Activated T-cell treated with anti-CD3 and anti-CD28 coated beads for 24 hours (primary cell): ENCODE measurements around the gene CKLF.
"Not testable (repeated sequence)": the region's sequence is repeated elsewhere in the genome, so short reads cannot be mapped to it uniquely, and the experiment has no call there.

Experiments
- DNase-seq: peaks from one replicate; pipeline ENCODE4 v3.0.0-alpha.2; 2020; ENCODE audit warnings: low read depth

Gene CKLF

GRCh38 chr16:66543541-66543940 is 8.8 kb upstream of the CKLF start:
- DNase-seq, result no peak

GRCh38 chr16:66544016-66544757 is 8.2 kb upstream of the CKLF start:
- no peak for DNase-seq

GRCh38 chr16:66547101-66547989 is 5.0 kb upstream of the CKLF start:
- no peak for DNase-seq

- DNase-seq, result no peak
These were observed 4.3 kb upstream of the CKLF start for GRCh38 chr16:66548068-66548467.

- DNase-seq, result no peak
These were observed 3.5 kb upstream of the CKLF start for GRCh38 chr16:66548868-66549267.

GRCh38 chr16:66549284-66550131 is 2.9 kb upstream of the CKLF start, which contains the start of gene TK2:
TK2 (minus strand) TSS chr16:66550122; CDS start chr16:66550061, 61 bp downstream.
- peak; percentile 63 for DNase-seq

GRCh38 chr16:66551348-66551759 is 1.0 kb upstream of the CKLF start:
- DNase-seq, result peak; percentile 46

- no peak for DNase-seq
These were observed 539 bp upstream of the CKLF start for GRCh38 chr16:66551788-66552285.

GRCh38 chr16:66553223-66553622 is 847 bp downstream of the CKLF start:
- DNase-seq, result no peak

GRCh38 chr16:66554021-66554420 is 1.6 kb downstream of the CKLF start:
- DNase-seq, result no peak

GRCh38 chr16:66554495-66554894 is 2.1 kb downstream of the CKLF start:
- DNase-seq, result no peak

- no peak for DNase-seq
These were observed 7.7 kb downstream of the CKLF start for GRCh38 chr16:66560107-66560506.

- DNase-seq, result no peak
These were observed 9.2 kb downstream of the CKLF start for GRCh38 chr16:66561381-66562080.

- DNase-seq, result no peak
These were observed 10.0 kb downstream of the CKLF start for GRCh38 chr16:66562409-66562808.

- no peak for DNase-seq
These were observed 10.6 kb downstream of the CKLF start for GRCh38 chr16:66562986-66563385.

GRCh38 chr16:66563574-66564334 is 11.4 kb downstream of the CKLF start:
- no peak for DNase-seq

- DNase-seq, result no peak
These were observed 13.9 kb downstream of the CKLF start, which contains the start of gene CMTM1 for GRCh38 chr16:66566051-66566901. CMTM1 (plus strand) TSS chr16:66566439; CDS start chr16:66566514, 75 bp downstream.

GRCh38 chr16:66567270-66567669 is 14.9 kb downstream of the CKLF start:
- not testable (repeated sequence) for DNase-seq

GRCh38 chr16:66568355-66568754 is 16.0 kb downstream of the CKLF start:
- DNase-seq, result no peak
